Measurements from ENCODE around the gene MLIP. TPM values are rescaled to one million over a fixed set of nuclear protein-coding genes. Genes with fewer than 3 reads are reported as not detected.

Gene MLIP
- total RNA-seq, 1 donor from 2014 or later, result not detected

DNA sequence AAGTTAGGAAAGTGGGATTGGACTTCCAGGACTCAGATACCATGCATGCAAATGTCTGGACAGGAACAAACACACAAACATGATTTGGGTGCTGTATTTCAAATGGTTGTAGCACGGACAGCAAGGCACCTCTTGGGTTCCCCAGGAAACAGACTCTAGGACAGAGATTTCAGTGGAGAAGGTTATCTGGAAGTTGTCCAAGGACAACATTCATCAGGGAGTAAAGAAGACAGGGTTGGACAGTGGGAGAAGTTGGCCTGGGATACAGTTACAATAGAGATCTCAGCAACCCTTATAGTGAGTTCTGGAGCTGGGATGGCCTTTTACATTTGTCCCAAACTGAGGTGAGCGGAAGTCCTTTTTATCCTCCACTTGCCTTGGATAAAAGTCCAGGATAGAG is 177.2 kb downstream of the MLIP start:
- H3K27me3 ChIP-seq, result no peaks in the 10 kb centered on the region
- no peak overlapping the region for H3K4me3 ChIP-seq
- intact Hi-C loops (cut with DNase I), result no loop called here
- H3K27ac ChIP-seq, result no peak overlapping the region
- no peak for DNase-seq (ENCODE audit: extremely low spot score in 2 of 2)
- H3K4me1 ChIP-seq, result no peaks in the 10 kb centered on the region
- H3K36me3 ChIP-seq, result no peaks in the 10 kb centered on the region
- no peaks in the 10 kb centered on the region for H3K9me3 ChIP-seq
- TF ChIP-seq, protein P1, sequence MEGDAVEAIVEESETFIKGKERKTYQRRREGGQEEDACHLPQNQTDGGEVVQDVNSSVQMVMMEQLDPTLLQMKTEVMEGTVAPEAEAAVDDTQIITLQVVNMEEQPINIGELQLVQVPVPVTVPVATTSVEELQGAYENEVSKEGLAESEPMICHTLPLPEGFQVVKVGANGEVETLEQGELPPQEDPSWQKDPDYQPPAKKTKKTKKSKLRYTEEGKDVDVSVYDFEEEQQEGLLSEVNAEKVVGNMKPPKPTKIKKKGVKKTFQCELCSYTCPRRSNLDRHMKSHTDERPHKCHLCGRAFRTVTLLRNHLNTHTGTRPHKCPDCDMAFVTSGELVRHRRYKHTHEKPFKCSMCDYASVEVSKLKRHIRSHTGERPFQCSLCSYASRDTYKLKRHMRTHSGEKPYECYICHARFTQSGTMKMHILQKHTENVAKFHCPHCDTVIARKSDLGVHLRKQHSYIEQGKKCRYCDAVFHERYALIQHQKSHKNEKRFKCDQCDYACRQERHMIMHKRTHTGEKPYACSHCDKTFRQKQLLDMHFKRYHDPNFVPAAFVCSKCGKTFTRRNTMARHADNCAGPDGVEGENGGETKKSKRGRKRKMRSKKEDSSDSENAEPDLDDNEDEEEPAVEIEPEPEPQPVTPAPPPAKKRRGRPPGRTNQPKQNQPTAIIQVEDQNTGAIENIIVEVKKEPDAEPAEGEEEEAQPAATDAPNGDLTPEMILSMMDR (IDR thresholded peaks at IDR 0.05), result no peak
- no peak for TF ChIP-seq POLR2AphosphoS5 (IDR thresholded peaks at IDR 0.05; ENCODE audit: insufficient read depth in 1 of 2, low read depth in 1 of 2)
- TF ChIP-seq POLR2A (IDR thresholded peaks at IDR 0.05), result no peak

DNA sequence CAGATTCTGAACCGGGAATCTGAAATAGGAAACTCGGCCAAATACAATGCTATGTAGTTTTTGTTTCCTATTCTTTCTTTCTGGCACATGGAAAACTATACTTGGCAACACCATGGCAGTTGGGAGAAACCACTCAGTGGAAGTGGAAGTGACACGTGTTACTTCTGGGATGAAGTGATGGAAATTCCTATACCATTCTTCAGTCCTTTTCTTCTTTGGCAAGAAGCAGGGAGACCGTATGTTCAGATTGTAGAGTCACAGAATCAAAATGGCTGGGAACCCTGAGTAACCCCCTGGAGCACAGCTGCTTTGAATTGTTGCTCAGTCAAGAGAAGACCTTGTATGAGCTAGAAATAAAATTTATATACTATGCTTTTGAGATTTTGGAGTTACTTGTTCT is 178.2 kb downstream of the MLIP start:
- Histone ChIP-seq H3K27ac (no peak overlapping the region), H3K4me1 (no peaks in the 10 kb centered on the region), H3K36me3 (no peaks in the 10 kb centered on the region), H3K27me3 (no peaks in the 10 kb centered on the region), H3K4me3 (no peak overlapping the region), H3K9me3 (no peaks in the 10 kb centered on the region)
- TF ChIP-seq, protein P1 (IDR thresholded peaks at IDR 0.05), result no peak
- no peak for TF ChIP-seq POLR2AphosphoS5 (IDR thresholded peaks at IDR 0.05; ENCODE audit: insufficient read depth in 1 of 2, low read depth in 1 of 2)
- no peak for TF ChIP-seq POLR2A (IDR thresholded peaks at IDR 0.05)
- DNase-seq (ENCODE audit: extremely low spot score in 2 of 2), result no peak
- intact Hi-C loops (cut with DNase I), result no loop called here

DNA sequence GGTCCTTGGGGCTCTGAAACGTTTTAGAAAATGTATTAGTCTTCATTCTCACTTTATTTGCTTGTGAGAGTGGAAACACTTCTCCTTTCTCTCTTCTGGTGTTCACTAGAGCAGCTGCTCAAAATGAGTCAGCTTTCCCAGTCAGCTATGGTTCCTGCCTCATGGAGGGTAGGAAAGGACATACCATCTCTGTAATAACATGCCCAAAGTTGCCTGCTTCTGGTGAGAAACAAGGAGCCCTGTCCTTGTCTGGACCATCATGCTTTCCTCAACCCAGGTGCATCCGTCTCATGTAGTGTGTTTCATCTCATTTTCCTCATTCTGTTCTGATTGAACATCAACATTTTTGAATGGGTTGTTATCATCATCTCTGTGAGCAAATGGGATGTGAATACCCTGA is 179.9 kb downstream of the MLIP start:
- no peaks in the 10 kb centered on the region for H3K9me3 ChIP-seq
- intact Hi-C loops (cut with DNase I), result no loop called here
- no peak for DNase-seq (ENCODE audit: extremely low spot score in 2 of 2)
- H3K4me1 ChIP-seq, result no peaks in the 10 kb centered on the region
- H3K27me3 ChIP-seq, result no peaks in the 10 kb centered on the region
- H3K27ac ChIP-seq, result no peak overlapping the region
- H3K36me3 ChIP-seq, result no peaks in the 10 kb centered on the region
- TF ChIP-seq POLR2AphosphoS5 (IDR thresholded peaks at IDR 0.05; ENCODE audit: insufficient read depth in 1 of 2, low read depth in 1 of 2) (no peak), POLR2A (IDR thresholded peaks at IDR 0.05) (no peak)
- TF ChIP-seq, protein P1 (IDR thresholded peaks at IDR 0.05), result no peak
- no peak overlapping the region for H3K4me3 ChIP-seq

DNA sequence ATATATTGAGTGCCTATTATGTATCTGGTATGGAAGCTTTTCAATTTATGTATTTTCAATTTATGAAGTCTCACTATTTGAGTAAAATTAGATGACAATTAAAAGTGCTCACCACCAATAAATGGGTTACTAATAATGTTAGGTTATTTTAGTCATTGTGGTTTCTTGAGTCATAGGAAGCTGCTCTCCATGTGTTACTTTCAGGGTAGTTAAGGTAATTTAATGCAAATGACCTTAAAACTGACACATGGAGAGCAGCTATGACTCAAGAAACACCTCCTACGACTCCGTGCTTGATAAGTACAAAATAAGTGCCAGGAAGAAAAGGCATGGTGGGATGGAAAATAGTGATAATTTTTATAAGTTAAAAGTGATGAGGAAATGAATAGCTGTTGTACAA is 180.5 kb downstream of the MLIP start:
- H3K27ac ChIP-seq, result no peak overlapping the region
- H3K9me3 ChIP-seq, result no peaks in the 10 kb centered on the region
- H3K4me1 ChIP-seq, result no peaks in the 10 kb centered on the region
- intact Hi-C loops (cut with DNase I), result no loop called here
- no peaks in the 10 kb centered on the region for H3K27me3 ChIP-seq
- H3K36me3 ChIP-seq, result no peaks in the 10 kb centered on the region
- H3K4me3 ChIP-seq, result no peak overlapping the region
- no peak for TF ChIP-seq POLR2AphosphoS5 (IDR thresholded peaks at IDR 0.05; ENCODE audit: insufficient read depth in 1 of 2, low read depth in 1 of 2)
- DNase-seq (ENCODE audit: extremely low spot score in 2 of 2), result no peak

DNA sequence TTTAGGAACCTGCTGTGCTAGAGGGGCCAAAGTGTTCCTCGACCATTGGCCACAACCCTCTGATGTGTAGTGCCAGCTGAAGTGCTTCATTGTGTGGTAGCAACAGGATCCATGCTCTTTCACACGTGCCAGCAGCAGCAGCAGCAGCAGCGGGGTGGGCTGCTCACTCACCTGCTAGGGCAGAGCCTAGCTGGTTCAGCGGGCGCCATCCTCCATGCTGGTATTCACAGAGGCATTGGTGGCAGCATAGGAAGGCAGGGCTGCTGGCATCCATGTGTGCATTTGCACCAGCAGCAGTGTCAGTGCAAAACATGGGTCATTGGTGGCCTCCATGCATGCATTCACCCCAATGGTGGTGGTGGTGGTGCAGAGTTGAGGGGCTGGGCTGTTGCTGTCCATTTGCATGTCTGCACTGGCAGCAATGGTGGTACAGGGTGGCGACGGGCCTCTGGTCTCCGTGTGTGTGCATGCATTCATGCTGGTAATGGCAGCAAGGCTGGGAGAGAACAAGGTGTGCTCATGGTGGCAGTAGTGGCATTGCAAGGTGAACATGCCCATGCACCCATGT is 183.8 kb downstream of the MLIP start:
- no peaks in the 10 kb centered on the region for H3K4me1 ChIP-seq
- H3K27ac ChIP-seq, result no peak overlapping the region
- no peak for DNase-seq (ENCODE audit: extremely low spot score in 2 of 2)
- H3K9me3 ChIP-seq, result no peaks in the 10 kb centered on the region
- H3K27me3 ChIP-seq, result no peaks in the 10 kb centered on the region
- TF ChIP-seq, protein P1 (IDR thresholded peaks at IDR 0.05), result no peak
- TF ChIP-seq POLR2AphosphoS5 (IDR thresholded peaks at IDR 0.05; ENCODE audit: insufficient read depth in 1 of 2, low read depth in 1 of 2) (no peak), POLR2A (IDR thresholded peaks at IDR 0.05) (no peak)
- H3K4me3 ChIP-seq, result no peak overlapping the region
- intact Hi-C loops (cut with DNase I), result no loop called here
- no peaks in the 10 kb centered on the region for H3K36me3 ChIP-seq

Measured in vagina (tissue), 2 donors.